K562 (cell line): ENCODE measurements around the gene TWSG1. TPM values are rescaled to one million over a fixed set of nuclear protein-coding genes. Genes with fewer than 3 reads are reported as not detected.

Source experiments
- BDP1 ChIP-seq: IDR thresholded peaks from 3 replicates; pipeline ENCODE4 v1.6.1; 2011; ENCODE audit not compliant: insufficient read length, insufficient read depth
- BHLHE40 ChIP-seq: IDR thresholded peaks from 2 replicates; pipeline ENCODE4 v1.6.1; 2011; ENCODE audit warnings: low read length, improper control_type of control experiment
- ETV6 ChIP-seq, 3 experiments: fragments of 150-350 bp in 1 of 3; sonication (generic) in 1 of 3; formaldehyde crosslinking in 1 of 3; IDR thresholded peaks; 2 replicates each; pipeline versions ENCODE4 v1.6.1 to v1.8.0; 2014 to 2022; ENCODE audit warnings: borderline replicate concordance in 2 of 3, low read depth in 2 of 3, antibody characterized with exemption in 1 of 3, low read length in 1 of 3, mild to moderate bottlenecking in 1 of 3, missing genetic modification reagents in 1 of 3
- KAT7 ChIP-seq: sonication (generic); formaldehyde crosslinking; IDR thresholded peaks from 2 replicates; pipeline ENCODE4 v1.8.0; 2022; ENCODE audit warnings: missing genetic modification reagents, mild to moderate bottlenecking, borderline replicate concordance
- MAZ ChIP-seq, 2 experiments: fragments of 450-650 bp in 1 of 2; sonication (generic) in 1 of 2; formaldehyde crosslinking; IDR thresholded peaks in 1 of 2; conservative IDR thresholded peaks in 1 of 2; 2 replicates each; pipeline versions ENCODE4 v1.4.0 to v1.5.0; 2020; ENCODE audit warnings: mild to moderate bottlenecking in 1 of 2, missing genetic modification reagents in 1 of 2
- NR2C2 ChIP-seq, 2 experiments: fragments of 200-800 bp in 1 of 2; sonication (Bioruptor generic) in 1 of 2; sonication (generic) in 1 of 2; formaldehyde crosslinking in 1 of 2; IDR thresholded peaks; 2 replicates each; pipeline versions ENCODE4 v1.6.1 to v1.8.0; 2016 to 2022; ENCODE audit warnings: mild to moderate bottlenecking in 1 of 2, missing compliant biosample characterization in 1 of 2, missing genetic modification characterization in 1 of 2, missing genetic modification reagents in 1 of 2
- POLR2AphosphoS2 ChIP-seq: IDR thresholded peaks from 2 replicates; pipeline ENCODE4 v1.6.1; 2012; ENCODE audit warnings: low read length, improper control_type of control experiment
- PURB ChIP-seq: sonication (generic); formaldehyde crosslinking; IDR thresholded peaks from 2 replicates; pipeline ENCODE4 v1.9.0; 2021; ENCODE audit warnings: low read depth, mild to moderate bottlenecking, missing genetic modification reagents
- RCOR1 ChIP-seq, 2 experiments: IDR thresholded peaks; 2 replicates each; pipeline ENCODE4 v1.6.1; 2012; ENCODE audit warnings: low read depth in 2 of 2, low read length in 2 of 2, borderline replicate concordance in 1 of 2, improper control_type of control experiment in 1 of 2
- SNIP1 ChIP-seq: fragments of 450-650 bp; IDR thresholded peaks from 2 replicates; pipeline ENCODE4 v1.7.1; 2017; ENCODE audit warnings: low read depth, mild to moderate bottlenecking
- SNRNP70 ChIP-seq: fragments of 200-400 bp; formaldehyde crosslinking; optimal IDR thresholded peaks from 2 replicates; pipeline ENCODE3; 2017; ENCODE audit warnings: low read depth, low read length
- SOX6 ChIP-seq: fragments of 450-650 bp; IDR thresholded peaks from 2 replicates; pipeline ENCODE4 v1.6.1; 2014; ENCODE audit warnings: mild to moderate bottlenecking
- polyA plus RNA-seq, 8 experiments: library from polyadenylated mRNA; depleted of rRNA in 4 of 8; stranded (reverse) in 5 of 8; unstranded in 3 of 8; fragments of >200 nt; fragmentation: Nextera tagmentation in 2 of 8; fragmentation: Illumina TruSeq in 1 of 8; extraction: Ambion mirVana in 2 of 8; extraction: Trizol in 1 of 8; gene quantifications; 2 replicates each; pipeline versions ENCODE4 v1.2.1 to v1.2.3, GENCODE V29; 2011 to 2014; ENCODE audit warnings: inconsistent platforms in 1 of 8, missing spikeins in 1 of 8
- total RNA-seq, 7 experiments: library from RNA; depleted of rRNA in 6 of 7; stranded (reverse); fragments of >200 nt in 6 of 7; fragmentation: Illumina TruSeq in 2 of 7; extraction: Trizol in 2 of 7; gene quantifications; 2 replicates each; pipeline versions ENCODE4 v1.2.1 to v1.2.3, GENCODE V29; 2011 to 2021; ENCODE audit warnings: low replicate concordance in 1 of 7
- TF ChIP-seq, protein P1 (sequence below), 2 experiments: fragments of 450-650 bp in 1 of 2; sonication (generic) in 1 of 2; formaldehyde crosslinking in 1 of 2; IDR thresholded peaks; 2 replicates each; pipeline versions ENCODE4 v1.7.1 to v1.9.0; 2016 to 2022; ENCODE audit warnings: inconsistent platforms in 1 of 2, mild to moderate bottlenecking in 1 of 2, missing genetic modification reagents in 1 of 2
- TF ChIP-seq, protein P2 (sequence below): fragments of 450-650 bp; IDR thresholded peaks from 2 replicates; pipeline ENCODE4 v1.6.1; 2018; ENCODE audit not compliant: partially characterized antibody

Gene TWSG1
- total and polyA plus RNA-seq, 9 of the 15 experiments (the other 6 are each of a cell fraction or from before 2014, with no cell fraction given) = 10.4 to 37.2 (median 25.1) TPM

DNA sequence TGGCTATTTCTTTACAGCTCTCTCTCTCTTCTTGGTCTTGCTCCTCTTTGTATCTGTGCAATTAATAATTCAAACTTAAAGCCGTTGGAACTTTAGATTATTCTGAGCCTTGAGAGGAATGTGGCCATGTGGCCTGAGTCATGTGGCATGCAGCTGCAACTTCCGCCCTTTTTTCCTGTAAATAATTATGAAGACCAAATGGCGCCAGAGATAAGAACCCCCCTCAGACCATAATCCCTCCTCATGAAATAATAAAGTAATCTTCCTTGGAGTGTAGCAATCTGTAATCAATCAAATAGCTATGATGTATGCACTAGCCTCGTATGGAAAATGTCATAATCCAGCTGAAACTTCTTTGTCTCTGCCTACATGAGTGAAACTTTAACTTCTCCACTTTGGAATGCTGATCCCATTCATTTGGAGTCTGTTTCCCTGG, 13.5 kb upstream of the TWSG1 start (continued):
- no peak for TF ChIP-seq SNRNP70
- no peak; the same call in 1 of the 2 replicates for TF ChIP-seq SOX6
- no peak for TF ChIP-seq POLR2AphosphoS2
- no peak for TF ChIP-seq MAZ (CRISPR knock-in tag; conservative IDR thresholded peaks at IDR 0.05 in 1 of 2, IDR thresholded peaks at IDR 0.05 in 1 of 2)
- TF ChIP-seq ETV6 (IDR thresholded peaks at IDR 0.05; ENCODE audit: borderline replicate concordance in 1 of 2, low read depth in 2 of 2, low read length in 1 of 2) = no peak
- TF ChIP-seq ETV6 (CRISPR knock-in tag; IDR thresholded peaks at IDR 0.05; ENCODE audit: borderline replicate concordance) = peak; percentile 75; the same call in 1 of the 2 replicates
- TF ChIP-seq NR2C2 (CRISPR knock-in tag; IDR thresholded peaks at IDR 0.05) = no peak
- no peak for TF ChIP-seq NR2C2 (tag; IDR thresholded peaks at IDR 0.05)
- TF ChIP-seq KAT7 (CRISPR knock-in tag) = no peak
- no peak for TF ChIP-seq BDP1
- no peak for TF ChIP-seq PURB (CRISPR knock-in tag)
- TF ChIP-seq SNIP1 = no peak
- TF ChIP-seq, protein P1, sequence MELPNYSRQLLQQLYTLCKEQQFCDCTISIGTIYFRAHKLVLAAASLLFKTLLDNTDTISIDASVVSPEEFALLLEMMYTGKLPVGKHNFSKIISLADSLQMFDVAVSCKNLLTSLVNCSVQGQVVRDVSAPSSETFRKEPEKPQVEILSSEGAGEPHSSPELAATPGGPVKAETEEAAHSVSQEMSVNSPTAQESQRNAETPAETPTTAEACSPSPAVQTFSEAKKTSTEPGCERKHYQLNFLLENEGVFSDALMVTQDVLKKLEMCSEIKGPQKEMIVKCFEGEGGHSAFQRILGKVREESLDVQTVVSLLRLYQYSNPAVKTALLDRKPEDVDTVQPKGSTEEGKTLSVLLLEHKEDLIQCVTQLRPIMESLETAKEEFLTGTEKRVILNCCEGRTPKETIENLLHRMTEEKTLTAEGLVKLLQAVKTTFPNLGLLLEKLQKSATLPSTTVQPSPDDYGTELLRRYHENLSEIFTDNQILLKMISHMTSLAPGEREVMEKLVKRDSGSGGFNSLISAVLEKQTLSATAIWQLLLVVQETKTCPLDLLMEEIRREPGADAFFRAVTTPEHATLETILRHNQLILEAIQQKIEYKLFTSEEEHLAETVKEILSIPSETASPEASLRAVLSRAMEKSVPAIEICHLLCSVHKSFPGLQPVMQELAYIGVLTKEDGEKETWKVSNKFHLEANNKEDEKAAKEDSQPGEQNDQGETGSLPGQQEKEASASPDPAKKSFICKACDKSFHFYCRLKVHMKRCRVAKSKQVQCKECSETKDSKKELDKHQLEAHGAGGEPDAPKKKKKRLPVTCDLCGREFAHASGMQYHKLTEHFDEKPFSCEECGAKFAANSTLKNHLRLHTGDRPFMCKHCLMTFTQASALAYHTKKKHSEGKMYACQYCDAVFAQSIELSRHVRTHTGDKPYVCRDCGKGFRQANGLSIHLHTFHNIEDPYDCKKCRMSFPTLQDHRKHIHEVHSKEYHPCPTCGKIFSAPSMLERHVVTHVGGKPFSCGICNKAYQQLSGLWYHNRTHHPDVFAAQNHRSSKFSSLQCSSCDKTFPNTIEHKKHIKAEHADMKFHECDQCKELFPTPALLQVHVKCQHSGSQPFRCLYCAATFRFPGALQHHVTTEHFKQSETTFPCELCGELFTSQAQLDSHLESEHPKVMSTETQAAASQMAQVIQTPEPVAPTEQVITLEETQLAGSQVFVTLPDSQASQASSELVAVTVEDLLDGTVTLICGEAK (IDR thresholded peaks at IDR 0.05) = no peak
- TF ChIP-seq, protein P1 (CRISPR knock-in tag; IDR thresholded peaks at IDR 0.05) = no peak
- TF ChIP-seq RCOR1 (IDR thresholded peaks at IDR 0.05; ENCODE audit: borderline replicate concordance in 1 of 2, low read depth in 2 of 2, low read length in 2 of 2) = no peak
- TF ChIP-seq, protein P2, sequence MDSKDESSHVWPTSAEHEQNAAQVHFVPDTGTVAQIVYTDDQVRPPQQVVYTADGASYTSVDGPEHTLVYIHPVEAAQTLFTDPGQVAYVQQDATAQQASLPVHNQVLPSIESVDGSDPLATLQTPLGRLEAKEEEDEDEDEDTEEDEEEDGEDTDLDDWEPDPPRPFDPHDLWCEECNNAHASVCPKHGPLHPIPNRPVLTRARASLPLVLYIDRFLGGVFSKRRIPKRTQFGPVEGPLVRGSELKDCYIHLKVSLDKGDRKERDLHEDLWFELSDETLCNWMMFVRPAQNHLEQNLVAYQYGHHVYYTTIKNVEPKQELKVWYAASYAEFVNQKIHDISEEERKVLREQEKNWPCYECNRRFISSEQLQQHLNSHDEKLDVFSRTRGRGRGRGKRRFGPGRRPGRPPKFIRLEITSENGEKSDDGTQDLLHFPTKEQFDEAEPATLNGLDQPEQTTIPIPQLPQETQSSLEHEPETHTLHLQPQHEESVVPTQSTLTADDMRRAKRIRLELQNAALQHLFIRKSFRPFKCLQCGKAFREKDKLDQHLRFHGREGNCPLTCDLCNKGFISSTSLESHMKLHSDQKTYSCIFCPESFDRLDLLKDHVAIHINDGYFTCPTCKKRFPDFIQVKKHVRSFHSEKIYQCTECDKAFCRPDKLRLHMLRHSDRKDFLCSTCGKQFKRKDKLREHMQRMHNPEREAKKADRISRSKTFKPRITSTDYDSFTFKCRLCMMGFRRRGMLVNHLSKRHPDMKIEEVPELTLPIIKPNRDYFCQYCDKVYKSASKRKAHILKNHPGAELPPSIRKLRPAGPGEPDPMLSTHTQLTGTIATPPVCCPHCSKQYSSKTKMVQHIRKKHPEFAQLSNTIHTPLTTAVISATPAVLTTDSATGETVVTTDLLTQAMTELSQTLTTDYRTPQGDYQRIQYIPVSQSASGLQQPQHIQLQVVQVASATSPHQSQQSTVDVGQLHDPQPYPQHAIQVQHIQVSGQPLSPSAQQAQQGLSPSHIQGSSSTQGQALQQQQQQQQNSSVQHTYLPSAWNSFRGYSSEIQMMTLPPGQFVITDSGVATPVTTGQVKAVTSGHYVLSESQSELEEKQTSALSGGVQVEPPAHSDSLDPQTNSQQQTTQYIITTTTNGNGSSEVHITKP = no peak
- no peak for TF ChIP-seq BHLHE40
